Keratinocyte (primary cell): ENCODE data around the gene MICAL1.

ENCODE experiments used
- EZH2 ChIP-seq: IDR thresholded peaks from one replicate; pipeline ENCODE4 v1.6.1; 2012; ENCODE audit warnings: inconsistent platforms, mild to moderate bottlenecking, low read length, moderate library complexity
- TF ChIP-seq, protein P1 (sequence below), 3 experiments: IDR thresholded peaks in 1 of 3; conservative IDR thresholded peaks in 1 of 3; optimal IDR thresholded peaks in 1 of 3; 2 replicates in 2 of 3; 3 replicates in 1 of 3; pipeline versions ENCODE3 to v1.5.1; 2011; ENCODE audit warnings: low read length in 3 of 3, mild to moderate bottlenecking in 3 of 3, moderate library complexity in 2 of 3, control low read depth in 1 of 3, inconsistent platforms in 1 of 3; ENCODE audit not compliant: insufficient read depth in 2 of 3; ENCODE audit errors: extremely low read depth in 1 of 3

DNA sequence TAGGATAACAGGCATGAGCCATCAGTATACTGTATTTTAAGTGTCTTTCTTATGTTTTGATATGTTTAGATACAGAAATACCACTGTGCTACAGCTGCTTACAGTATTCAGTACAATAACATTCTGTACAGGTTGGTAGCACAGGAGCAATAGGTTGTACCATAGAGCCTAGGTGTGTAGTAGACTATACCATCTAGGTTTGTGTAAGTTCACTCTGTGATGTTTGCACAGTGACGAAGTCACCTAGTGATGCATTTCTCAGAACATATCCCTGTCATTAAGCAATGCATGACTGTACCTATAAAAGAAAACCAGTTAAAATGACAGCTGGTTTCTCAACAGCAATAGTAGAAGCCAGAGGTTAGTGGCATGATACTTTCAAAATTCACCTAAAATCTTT, 30.5 kb upstream of the MICAL1 start:
- TF ChIP-seq, protein P1, sequence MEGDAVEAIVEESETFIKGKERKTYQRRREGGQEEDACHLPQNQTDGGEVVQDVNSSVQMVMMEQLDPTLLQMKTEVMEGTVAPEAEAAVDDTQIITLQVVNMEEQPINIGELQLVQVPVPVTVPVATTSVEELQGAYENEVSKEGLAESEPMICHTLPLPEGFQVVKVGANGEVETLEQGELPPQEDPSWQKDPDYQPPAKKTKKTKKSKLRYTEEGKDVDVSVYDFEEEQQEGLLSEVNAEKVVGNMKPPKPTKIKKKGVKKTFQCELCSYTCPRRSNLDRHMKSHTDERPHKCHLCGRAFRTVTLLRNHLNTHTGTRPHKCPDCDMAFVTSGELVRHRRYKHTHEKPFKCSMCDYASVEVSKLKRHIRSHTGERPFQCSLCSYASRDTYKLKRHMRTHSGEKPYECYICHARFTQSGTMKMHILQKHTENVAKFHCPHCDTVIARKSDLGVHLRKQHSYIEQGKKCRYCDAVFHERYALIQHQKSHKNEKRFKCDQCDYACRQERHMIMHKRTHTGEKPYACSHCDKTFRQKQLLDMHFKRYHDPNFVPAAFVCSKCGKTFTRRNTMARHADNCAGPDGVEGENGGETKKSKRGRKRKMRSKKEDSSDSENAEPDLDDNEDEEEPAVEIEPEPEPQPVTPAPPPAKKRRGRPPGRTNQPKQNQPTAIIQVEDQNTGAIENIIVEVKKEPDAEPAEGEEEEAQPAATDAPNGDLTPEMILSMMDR (optimal IDR thresholded peaks at IDR 0.05 in 1 of 3, IDR thresholded peaks at IDR 0.05 in 1 of 3, conservative IDR thresholded peaks at IDR 0.05 in 1 of 3; ENCODE audit: extremely low read depth in 1 of 3, insufficient read depth in 2 of 3, low read length in 3 of 3) = no peak
- no peak for TF ChIP-seq EZH2
